ENCODE data around the gene NPIPB6. TPM values are rescaled to one million over a fixed set of nuclear protein-coding genes. Genes with fewer than 3 reads are reported as not detected.

NPIPB6 gene
- total RNA-seq, 1 donor from 2014 or later: 3.2 TPM

DNA sequence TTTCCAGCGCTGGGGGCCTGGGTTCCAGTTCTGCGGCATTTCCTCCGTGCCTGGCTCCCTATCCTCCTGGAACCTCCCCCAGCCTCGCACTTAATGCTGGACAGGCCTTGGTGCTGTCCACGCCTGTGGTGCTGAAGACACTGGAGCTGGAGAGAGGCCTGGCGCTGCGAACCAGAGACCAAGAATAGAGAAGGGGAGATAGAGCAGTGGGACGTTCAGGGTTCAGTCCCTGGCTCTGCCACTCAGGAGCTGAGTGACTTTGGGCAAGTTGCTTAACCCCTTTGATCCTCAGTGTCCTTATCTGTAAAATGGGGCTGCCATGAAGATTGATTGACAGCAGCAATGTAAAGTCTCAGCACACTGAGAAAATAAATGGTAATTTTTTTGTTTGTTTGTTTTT is 59.1 kb downstream of the NPIPB6 start:
- ATAC-seq: peak; percentile 46

DNA sequence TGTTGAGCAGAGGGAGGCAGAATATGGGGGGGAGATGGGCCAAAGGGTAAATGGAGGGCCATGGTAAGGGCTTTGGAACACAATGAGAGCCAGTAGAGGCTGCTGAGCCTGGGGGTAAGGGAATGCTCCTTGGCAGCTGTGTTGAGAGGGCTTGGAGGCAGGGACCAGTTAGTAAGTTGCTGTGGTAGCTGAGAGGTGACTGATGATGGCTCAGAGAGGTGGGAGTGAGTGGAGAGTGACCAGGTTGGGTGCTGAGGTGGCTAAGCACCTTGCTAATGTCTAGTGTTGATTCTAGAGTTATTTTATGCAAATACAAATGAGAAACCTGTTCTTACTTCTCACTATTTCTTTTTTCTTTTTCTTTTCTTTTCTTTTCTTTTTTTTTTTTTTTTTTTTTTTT is 60.2 kb downstream of the NPIPB6 start:
- Histone ChIP-seq H3K27ac (no peak overlapping the region), H3K36me3 (no peaks in the 10 kb centered on the region), H3K4me1 (no peaks in the 10 kb centered on the region), H3K4me3 (no peak overlapping the region), H3K27me3 (no peaks in the 10 kb centered on the region), H3K9me3 (no peaks in the 10 kb centered on the region)
- TF ChIP-seq, protein P1, sequence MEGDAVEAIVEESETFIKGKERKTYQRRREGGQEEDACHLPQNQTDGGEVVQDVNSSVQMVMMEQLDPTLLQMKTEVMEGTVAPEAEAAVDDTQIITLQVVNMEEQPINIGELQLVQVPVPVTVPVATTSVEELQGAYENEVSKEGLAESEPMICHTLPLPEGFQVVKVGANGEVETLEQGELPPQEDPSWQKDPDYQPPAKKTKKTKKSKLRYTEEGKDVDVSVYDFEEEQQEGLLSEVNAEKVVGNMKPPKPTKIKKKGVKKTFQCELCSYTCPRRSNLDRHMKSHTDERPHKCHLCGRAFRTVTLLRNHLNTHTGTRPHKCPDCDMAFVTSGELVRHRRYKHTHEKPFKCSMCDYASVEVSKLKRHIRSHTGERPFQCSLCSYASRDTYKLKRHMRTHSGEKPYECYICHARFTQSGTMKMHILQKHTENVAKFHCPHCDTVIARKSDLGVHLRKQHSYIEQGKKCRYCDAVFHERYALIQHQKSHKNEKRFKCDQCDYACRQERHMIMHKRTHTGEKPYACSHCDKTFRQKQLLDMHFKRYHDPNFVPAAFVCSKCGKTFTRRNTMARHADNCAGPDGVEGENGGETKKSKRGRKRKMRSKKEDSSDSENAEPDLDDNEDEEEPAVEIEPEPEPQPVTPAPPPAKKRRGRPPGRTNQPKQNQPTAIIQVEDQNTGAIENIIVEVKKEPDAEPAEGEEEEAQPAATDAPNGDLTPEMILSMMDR (IDR thresholded peaks at IDR 0.05): no peak
- intact Hi-C loops (cut with DNase I): no loop called here
- DNase-seq (no peak), ATAC-seq (no peak)

More for the DNA sequence above, 59.1 kb downstream of the NPIPB6 start:
- Histone ChIP-seq H3K36me3 (no peaks in the 10 kb centered on the region), H3K4me3 (no peak overlapping the region), H3K4me1 (no peaks in the 10 kb centered on the region), H3K27ac (no peak overlapping the region), H3K27me3 (no peaks in the 10 kb centered on the region), H3K9me3 (no peaks in the 10 kb centered on the region)
- TF ChIP-seq, protein P1 (IDR thresholded peaks at IDR 0.05): no peak
- DNase-seq: no peak
- intact Hi-C loops (cut with DNase I): no loop called here

DNA sequence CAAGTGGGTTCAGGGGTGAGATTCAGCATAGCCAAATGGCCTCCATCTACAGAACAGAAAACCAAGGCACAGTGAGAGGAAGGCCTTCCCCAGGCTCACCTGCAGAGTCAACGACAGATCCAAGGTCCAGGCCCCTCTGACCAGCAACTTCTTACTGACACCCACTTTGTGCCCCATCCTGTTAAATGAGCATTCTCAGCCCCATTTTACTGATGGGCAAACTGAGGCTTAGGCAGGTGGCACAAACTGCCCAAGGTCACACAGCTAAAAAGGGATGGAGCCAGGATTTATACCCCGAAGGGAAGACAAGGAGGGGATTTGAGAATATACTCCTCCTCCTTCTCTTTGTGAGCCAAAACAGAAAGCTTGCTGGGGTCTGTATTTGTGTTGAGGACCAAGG is 61.7 kb downstream of the NPIPB6 start:
- Histone ChIP-seq H3K4me1 (no peaks in the 10 kb centered on the region), H3K36me3 (no peaks in the 10 kb centered on the region), H3K4me3 (no peak overlapping the region), H3K27me3 (no peaks in the 10 kb centered on the region), H3K27ac (no peak overlapping the region), H3K9me3 (no peaks in the 10 kb centered on the region)
- intact Hi-C loops (cut with DNase I): no loop called here
- TF ChIP-seq, protein P1 (IDR thresholded peaks at IDR 0.05): no peak
- no peak for ATAC-seq
- DNase-seq: no peak

- H3K4me3 ChIP-seq: no peak overlapping the region
- no peak for ATAC-seq
- no peaks in the 10 kb centered on the region for H3K9me3 ChIP-seq
- intact Hi-C loops (cut with DNase I): no loop called here
- H3K27me3 ChIP-seq: no peaks in the 10 kb centered on the region
- TF ChIP-seq, protein P1 (IDR thresholded peaks at IDR 0.05): no peak
- no peak for DNase-seq
- no peaks in the 10 kb centered on the region for H3K4me1 ChIP-seq
- H3K36me3 ChIP-seq: no peaks in the 10 kb centered on the region
- H3K27ac ChIP-seq: no peak overlapping the region
These were observed 62.2 kb downstream of the NPIPB6 start for GRCh38 chr16:28301154-28301553.

- Histone ChIP-seq H3K27me3 (no peaks in the 10 kb centered on the region), H3K9me3 (no peaks in the 10 kb centered on the region), H3K4me3 (no peak overlapping the region), H3K27ac (no peak overlapping the region), H3K36me3 (no peaks in the 10 kb centered on the region), H3K4me1 (no peaks in the 10 kb centered on the region)
- intact Hi-C loops (cut with DNase I): no loop called here
- TF ChIP-seq, protein P1 (IDR thresholded peaks at IDR 0.05): no peak
- ATAC-seq: no peak
- no peak for DNase-seq
These were observed 63.0 kb downstream of the NPIPB6 start for GRCh38 chr16:28300327-28300726.

- Histone ChIP-seq H3K4me3 (no peak overlapping the region), H3K9me3 (no peaks in the 10 kb centered on the region), H3K27ac (no peak overlapping the region), H3K36me3 (no peaks in the 10 kb centered on the region), H3K4me1 (no peaks in the 10 kb centered on the region), H3K27me3 (no peaks in the 10 kb centered on the region)
- intact Hi-C loops (cut with DNase I): no loop called here
- TF ChIP-seq, protein P1 (IDR thresholded peaks at IDR 0.05): no peak
- ATAC-seq (peak; percentile 82), DNase-seq (no peak)
These were observed 64.8 kb downstream of the NPIPB6 start for GRCh38 chr16:28298511-28298878.

All from upper lobe of right lung (tissue), 1 donor.